Midbrain (tissue), 1 donor: Measurements from ENCODE around the gene ZXDC.
A peak's percentile ranks its signal among the peaks of the same experiment; 100 is the strongest.

Experiments
- DNase-seq: peaks from one replicate; lab custom pipeline; 2025; lab: John Stamatoyannopoulos, UW

Gene ZXDC

GRCh38 chr3:126394179-126394976 lies 81.3 kb downstream of the ZXDC start, which contains the start of gene CFAP100:
Gene CFAP100, plus strand, starts transcription at chr3:126394909. Its CDS starts 1,092 bp downstream, at chr3:126396001.
- DNase-seq = peak; percentile 56

GRCh38 chr3:126393563-126393962 lies 82.1 kb downstream of the ZXDC start:
- no peak for DNase-seq

- DNase-seq = no peak
These were observed 83.4 kb downstream of the ZXDC start for GRCh38 chr3:126392246-126392645.

- DNase-seq = no peak
These were observed 84.1 kb downstream of the ZXDC start for GRCh38 chr3:126391631-126392030.

DNA sequence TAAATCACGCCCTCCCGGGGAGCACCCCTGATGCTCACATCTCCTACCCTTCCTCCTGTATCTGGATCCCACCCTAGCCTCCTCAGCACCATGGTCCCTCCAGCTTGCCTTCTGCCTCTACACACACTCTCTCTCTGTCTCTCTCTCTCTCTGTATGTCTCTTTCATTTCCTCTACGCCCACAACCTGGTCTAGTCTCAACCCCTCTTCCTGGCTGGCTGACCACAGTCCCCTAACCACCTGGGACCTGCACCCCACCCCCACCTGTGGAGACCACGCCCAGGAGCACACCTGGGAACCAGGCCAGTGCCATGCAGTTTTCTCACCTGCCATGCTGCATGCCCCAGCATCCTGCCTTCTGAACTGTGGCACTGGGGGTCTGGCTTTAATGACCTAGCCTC lies 84.9 kb downstream of the ZXDC start:
- DNase-seq = no peak

DNA sequence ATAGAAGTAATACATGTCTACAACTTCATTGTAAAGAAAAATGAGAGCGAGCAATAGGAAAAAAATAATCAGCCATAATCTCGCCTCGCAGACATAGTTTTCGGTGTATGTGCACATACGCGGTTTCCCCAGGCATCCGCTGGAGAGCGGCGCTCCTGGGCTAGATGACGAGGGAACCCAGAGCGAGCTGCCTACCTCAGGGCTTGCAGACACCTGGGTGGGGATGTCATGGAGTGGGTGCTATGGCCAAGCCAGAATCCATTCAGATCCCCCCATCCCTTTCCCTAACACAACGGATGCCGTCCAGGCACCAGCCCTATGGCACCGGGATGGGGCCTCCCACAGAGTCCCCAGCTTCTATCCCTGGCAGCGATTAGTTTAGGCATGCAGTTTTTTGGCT lies 85.5 kb downstream of the ZXDC start:
- DNase-seq = no peak

GRCh38 chr3:126389794-126390146 lies 85.9 kb downstream of the ZXDC start:
- DNase-seq = no peak

DNA sequence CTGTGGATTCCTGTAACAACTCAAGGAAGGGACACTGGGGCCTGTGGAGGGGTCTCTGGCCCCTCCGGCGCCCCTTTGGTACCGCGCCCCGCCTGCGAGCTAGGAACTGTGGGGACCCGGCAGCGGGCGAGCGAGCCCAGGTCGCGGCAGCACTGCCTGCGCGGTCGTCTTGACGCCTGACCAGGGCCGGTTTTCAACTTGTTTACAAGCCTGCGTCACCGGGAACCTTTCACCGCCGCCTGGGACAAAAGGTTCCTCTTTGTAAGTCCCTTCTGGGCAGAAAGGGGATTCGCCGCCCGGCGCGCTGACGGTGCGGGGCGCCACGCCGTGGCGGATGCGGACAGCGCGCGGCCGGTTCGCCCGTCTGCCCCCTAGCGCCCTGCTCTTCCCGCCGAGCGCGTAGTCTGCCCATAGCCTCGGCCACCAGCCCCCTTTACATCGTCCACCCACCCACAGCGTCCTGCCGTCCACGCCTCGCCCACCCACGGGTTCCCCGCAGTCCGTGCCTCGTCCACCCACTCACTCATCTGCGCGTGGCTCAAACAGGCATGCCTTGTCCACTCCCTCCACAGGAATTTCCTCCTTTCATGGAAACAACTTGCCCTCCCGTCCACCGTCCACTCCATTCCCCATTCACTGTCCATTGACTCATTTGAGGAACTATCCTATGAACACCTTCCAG lies 86.4 kb downstream of the ZXDC start:
- peak; percentile 92 for DNase-seq
